Measurements from ENCODE around the gene ANAPC2. TPM values are rescaled to one million over a fixed set of nuclear protein-coding genes. Genes with fewer than 3 reads are reported as not detected.

The ANAPC2 gene
- polyA plus RNA-seq, 1 donor = 47.0 TPM

- peaks cover 67% of the 10 kb centered on the region for H3K4me1 ChIP-seq (ENCODE audit: control insufficient read depth, insufficient read depth, low read length)
- H3K9me3 ChIP-seq (ENCODE audit: control insufficient read depth, low read depth, low read length) = no peaks in the 10 kb centered on the region
- WGBS (ENCODE audit: insufficient coverage, low lambda C conversion rate) = no CpG with 5 or more reads among the region's 51 CpGs
- DNase-seq = peak in 1 of 2 donors; percentile 22
- H3K27ac ChIP-seq (ENCODE audit: low read length) = peak overlapping the region; percentile 83
- H3K4me3 ChIP-seq (ENCODE audit: low read length) = peak overlapping the region; percentile 67
- peaks cover 3% of the 10 kb centered on the region for H3K36me3 ChIP-seq (ENCODE audit: control insufficient read depth, insufficient read depth, low read length)
- H3K27me3 ChIP-seq (ENCODE audit: control insufficient read depth, insufficient read depth, low read length) = no peaks in the 10 kb centered on the region
Observed at GRCh38 chr9:137199411-137200121, 11.2 kb upstream of the ANAPC2 start.

- Histone ChIP-seq H3K4me3 (ENCODE audit: low read length) (peak overlapping the region; percentile 67), H3K27ac (ENCODE audit: low read length) (peak overlapping the region; percentile 83), H3K9me3 (ENCODE audit: control insufficient read depth, low read depth, low read length) (no peaks in the 10 kb centered on the region), H3K4me1 (ENCODE audit: control insufficient read depth, insufficient read depth, low read length) (peaks cover 63% of the 10 kb centered on the region), H3K27me3 (ENCODE audit: control insufficient read depth, insufficient read depth, low read length) (no peaks in the 10 kb centered on the region), H3K36me3 (ENCODE audit: control insufficient read depth, insufficient read depth, low read length) (peaks cover 3% of the 10 kb centered on the region)
- WGBS (ENCODE audit: insufficient coverage, low lambda C conversion rate) = no CpG with 5 or more reads among the region's 11 CpGs
- no peak for DNase-seq
Observed at GRCh38 chr9:137198902-137199283, 10.5 kb upstream of the ANAPC2 start.

GRCh38 chr9:137198051-137198901 is 9.9 kb upstream of the ANAPC2 start:
- Histone ChIP-seq H3K4me3 (ENCODE audit: low read length) (peak overlapping the region; percentile 67), H3K27ac (ENCODE audit: low read length) (peak overlapping the region; percentile 83), H3K4me1 (ENCODE audit: control insufficient read depth, insufficient read depth, low read length) (peaks cover 61% of the 10 kb centered on the region), H3K27me3 (ENCODE audit: control insufficient read depth, insufficient read depth, low read length) (no peaks in the 10 kb centered on the region), H3K36me3 (ENCODE audit: control insufficient read depth, insufficient read depth, low read length) (peaks cover 7% of the 10 kb centered on the region), H3K9me3 (ENCODE audit: control insufficient read depth, low read depth, low read length) (no peaks in the 10 kb centered on the region)
- WGBS (ENCODE audit: insufficient coverage, low lambda C conversion rate) = no CpG with 5 or more reads among the region's 19 CpGs
- DNase-seq = peak; percentile 67 to 85

GRCh38 chr9:137195525-137196220 is 7.3 kb upstream of the ANAPC2 start:
- H3K4me1 ChIP-seq (ENCODE audit: control insufficient read depth, insufficient read depth, low read length) = peaks cover 59% of the 10 kb centered on the region
- no peaks in the 10 kb centered on the region for H3K9me3 ChIP-seq (ENCODE audit: control insufficient read depth, low read depth, low read length)
- 20% methylated on average over 1 of the region's 21 CpGs for WGBS (ENCODE audit: insufficient coverage, low lambda C conversion rate)
- DNase-seq = peak; percentile 56 to 82
- H3K36me3 ChIP-seq (ENCODE audit: control insufficient read depth, insufficient read depth, low read length) = peaks cover 30% of the 10 kb centered on the region
- no peak overlapping the region for H3K4me3 ChIP-seq (ENCODE audit: low read length)
- peak overlapping the region; percentile 68 for H3K27ac ChIP-seq (ENCODE audit: low read length)
- no peaks in the 10 kb centered on the region for H3K27me3 ChIP-seq (ENCODE audit: control insufficient read depth, insufficient read depth, low read length)

GRCh38 chr9:137194909-137195308 is 6.5 kb upstream of the ANAPC2 start:
- Histone ChIP-seq H3K9me3 (ENCODE audit: control insufficient read depth, low read depth, low read length) (no peaks in the 10 kb centered on the region), H3K27ac (ENCODE audit: low read length) (peak overlapping the region; percentile 68), H3K36me3 (ENCODE audit: control insufficient read depth, insufficient read depth, low read length) (peaks cover 38% of the 10 kb centered on the region), H3K4me1 (ENCODE audit: control insufficient read depth, insufficient read depth, low read length) (peaks cover 67% of the 10 kb centered on the region), H3K27me3 (ENCODE audit: control insufficient read depth, insufficient read depth, low read length) (no peaks in the 10 kb centered on the region), H3K4me3 (ENCODE audit: low read length) (no peak overlapping the region)
- no peak for DNase-seq
- no CpG with 5 or more reads among the region's 10 CpGs for WGBS (ENCODE audit: insufficient coverage, low lambda C conversion rate)

- Histone ChIP-seq H3K4me1 (ENCODE audit: control insufficient read depth, insufficient read depth, low read length) (peaks cover 69% of the 10 kb centered on the region), H3K36me3 (ENCODE audit: control insufficient read depth, insufficient read depth, low read length) (peaks cover 40% of the 10 kb centered on the region), H3K4me3 (ENCODE audit: low read length) (no peak overlapping the region), H3K27me3 (ENCODE audit: control insufficient read depth, insufficient read depth, low read length) (no peaks in the 10 kb centered on the region), H3K9me3 (ENCODE audit: control insufficient read depth, low read depth, low read length) (no peaks in the 10 kb centered on the region), H3K27ac (ENCODE audit: low read length) (no peak overlapping the region)
- WGBS (ENCODE audit: insufficient coverage, low lambda C conversion rate) = no CpG with 5 or more reads among the region's 16 CpGs
- no peak for DNase-seq
Observed at GRCh38 chr9:137194388-137194787, 6.0 kb upstream of the ANAPC2 start.

GRCh38 chr9:137193771-137194170 is 5.4 kb upstream of the ANAPC2 start:
- H3K4me1 ChIP-seq (ENCODE audit: control insufficient read depth, insufficient read depth, low read length) = peaks cover 65% of the 10 kb centered on the region
- H3K4me3 ChIP-seq (ENCODE audit: low read length) = no peak overlapping the region
- no peak for DNase-seq
- H3K9me3 ChIP-seq (ENCODE audit: control insufficient read depth, low read depth, low read length) = no peaks in the 10 kb centered on the region
- H3K27ac ChIP-seq (ENCODE audit: low read length) = no peak overlapping the region
- H3K27me3 ChIP-seq (ENCODE audit: control insufficient read depth, insufficient read depth, low read length) = no peaks in the 10 kb centered on the region
- peaks cover 40% of the 10 kb centered on the region for H3K36me3 ChIP-seq (ENCODE audit: control insufficient read depth, insufficient read depth, low read length)
- no CpG with 5 or more reads among the region's 14 CpGs for WGBS (ENCODE audit: insufficient coverage, low lambda C conversion rate)

GRCh38 chr9:137192859-137193258 is 4.5 kb upstream of the ANAPC2 start:
- WGBS (ENCODE audit: insufficient coverage, low lambda C conversion rate) = no CpG with 5 or more reads among the region's 2 CpGs
- no peaks in the 10 kb centered on the region for H3K9me3 ChIP-seq (ENCODE audit: control insufficient read depth, low read depth, low read length)
- H3K27ac ChIP-seq (ENCODE audit: low read length) = no peak overlapping the region
- no peaks in the 10 kb centered on the region for H3K27me3 ChIP-seq (ENCODE audit: control insufficient read depth, insufficient read depth, low read length)
- DNase-seq = no peak
- H3K4me3 ChIP-seq (ENCODE audit: low read length) = no peak overlapping the region
- peaks cover 40% of the 10 kb centered on the region for H3K36me3 ChIP-seq (ENCODE audit: control insufficient read depth, insufficient read depth, low read length)
- peaks cover 57% of the 10 kb centered on the region for H3K4me1 ChIP-seq (ENCODE audit: control insufficient read depth, insufficient read depth, low read length)

GRCh38 chr9:137192448-137192780 is 4.1 kb upstream of the ANAPC2 start:
- no peak overlapping the region for H3K4me3 ChIP-seq (ENCODE audit: low read length)
- no peak for DNase-seq
- H3K4me1 ChIP-seq (ENCODE audit: control insufficient read depth, insufficient read depth, low read length) = peaks cover 56% of the 10 kb centered on the region
- H3K27me3 ChIP-seq (ENCODE audit: control insufficient read depth, insufficient read depth, low read length) = no peaks in the 10 kb centered on the region
- no peaks in the 10 kb centered on the region for H3K9me3 ChIP-seq (ENCODE audit: control insufficient read depth, low read depth, low read length)
- peaks cover 40% of the 10 kb centered on the region for H3K36me3 ChIP-seq (ENCODE audit: control insufficient read depth, insufficient read depth, low read length)
- no peak overlapping the region for H3K27ac ChIP-seq (ENCODE audit: low read length)
- no CpG with 5 or more reads among the region's 10 CpGs for WGBS (ENCODE audit: insufficient coverage, low lambda C conversion rate)

GRCh38 chr9:137191691-137192447 is 3.5 kb upstream of the ANAPC2 start:
- peaks cover 56% of the 10 kb centered on the region for H3K4me1 ChIP-seq (ENCODE audit: control insufficient read depth, insufficient read depth, low read length)
- no CpG with 5 or more reads among the region's 22 CpGs for WGBS (ENCODE audit: insufficient coverage, low lambda C conversion rate)
- peaks cover 43% of the 10 kb centered on the region for H3K36me3 ChIP-seq (ENCODE audit: control insufficient read depth, insufficient read depth, low read length)
- no peak overlapping the region for H3K27ac ChIP-seq (ENCODE audit: low read length)
- DNase-seq = no peak
- no peaks in the 10 kb centered on the region for H3K9me3 ChIP-seq (ENCODE audit: control insufficient read depth, low read depth, low read length)
- H3K27me3 ChIP-seq (ENCODE audit: control insufficient read depth, insufficient read depth, low read length) = no peaks in the 10 kb centered on the region
- no peak overlapping the region for H3K4me3 ChIP-seq (ENCODE audit: low read length)
